MM.1S (cell line): Measurements from ENCODE around the gene SH3BP2.

Experiments used
- DNase-seq: peaks from one replicate; pipeline ENCODE4 v3.0.0-alpha.2; 2015
- H2AFZ ChIP-seq: fragments of 300-600 bp; sonication (generic); 2 replicates; pipeline ENCODE4 v1.6.0; 2016; ENCODE audit warnings: antibody characterized with exemption, low read length
- H3F3A ChIP-seq: fragments of 300-600 bp; sonication (generic); 2 replicates; pipeline ENCODE4 v1.6.1; 2016; ENCODE audit warnings: mild to moderate bottlenecking, antibody characterized with exemption, low read length, moderate library complexity, mixed read lengths; ENCODE audit not compliant: insufficient read depth
- H3K27ac ChIP-seq: fragments of 300-600 bp; sonication (generic); 2 replicates; pipeline ENCODE4 v1.5.1; 2016; ENCODE audit warnings: mild to moderate bottlenecking, low read length
- H3K27me3 ChIP-seq: fragments of 300-600 bp; sonication (generic); replicated peaks from 2 replicates; pipeline ENCODE4 v1.6.0; 2016; ENCODE audit warnings: low read length; ENCODE audit not compliant: insufficient read depth
- H3K36me3 ChIP-seq: fragments of 300-600 bp; sonication (generic); replicated peaks from 2 replicates; pipeline ENCODE4 v1.6.1; 2016; ENCODE audit warnings: mild to moderate bottlenecking, low read length, mixed read lengths; ENCODE audit not compliant: insufficient read depth
- H3K4me1 ChIP-seq: fragments of 300-600 bp; sonication (generic); 2 replicates; pipeline ENCODE4 v1.6.1; 2016; ENCODE audit warnings: low read length, mixed read lengths
- H3K4me2 ChIP-seq: fragments of 300-600 bp; sonication (generic); 2 replicates; pipeline ENCODE4 v1.6.0; 2016; ENCODE audit warnings: low read depth, low read length
- H3K4me3 ChIP-seq: fragments of 300-600 bp; sonication (generic); 2 replicates; pipeline ENCODE4 v1.5.1; 2016; ENCODE audit warnings: low read length, mixed read lengths
- H3K79me2 ChIP-seq: fragments of 300-600 bp; sonication (generic); 2 replicates; pipeline ENCODE4 v1.6.1; 2016; ENCODE audit warnings: mixed run types, low read length, mixed read lengths
- H3K9ac ChIP-seq: fragments of 300-600 bp; sonication (generic); 2 replicates; pipeline ENCODE4 v1.6.1; 2016; ENCODE audit warnings: low read length, mixed read lengths
- H3K9me2 ChIP-seq: fragments of 300-600 bp; sonication (generic); replicated peaks from 2 replicates; pipeline ENCODE4 v1.6.1; 2016; ENCODE audit warnings: mild to moderate bottlenecking, low read length, mixed read lengths; ENCODE audit not compliant: insufficient read depth
- H3K9me3 ChIP-seq: fragments of 300-600 bp; sonication (generic); replicated peaks from 2 replicates; pipeline ENCODE4 v1.6.1; 2016; ENCODE audit warnings: mild to moderate bottlenecking, low read length, mixed read lengths; ENCODE audit not compliant: insufficient read depth
- H4K20me1 ChIP-seq: fragments of 300-600 bp; sonication (generic); 2 replicates; pipeline ENCODE4 v1.6.1; 2016; ENCODE audit warnings: mild to moderate bottlenecking, low read length, moderate library complexity, mixed read lengths; ENCODE audit not compliant: insufficient read depth
- EZH2 ChIP-seq: fragments of 300-600 bp; sonication (generic); optimal IDR thresholded peaks from 2 replicates; pipeline ENCODE3; 2017; ENCODE audit warnings: low read depth, mild to moderate bottlenecking, antibody characterized with exemption, low read length, mixed read lengths
- EZH2phosphoT487 ChIP-seq: fragments of 300-600 bp; sonication (generic); IDR thresholded peaks from 2 replicates; pipeline ENCODE4 v1.6.1; 2018; ENCODE audit warnings: antibody characterized with exemption, low read length
- TF ChIP-seq, protein P1 (sequence below): fragments of 300-600 bp; sonication (generic); IDR thresholded peaks from 2 replicates; pipeline ENCODE4 v1.5.1; 2016; ENCODE audit warnings: antibody characterized with exemption, low read length, mixed read lengths

Gene SH3BP2

DNA sequence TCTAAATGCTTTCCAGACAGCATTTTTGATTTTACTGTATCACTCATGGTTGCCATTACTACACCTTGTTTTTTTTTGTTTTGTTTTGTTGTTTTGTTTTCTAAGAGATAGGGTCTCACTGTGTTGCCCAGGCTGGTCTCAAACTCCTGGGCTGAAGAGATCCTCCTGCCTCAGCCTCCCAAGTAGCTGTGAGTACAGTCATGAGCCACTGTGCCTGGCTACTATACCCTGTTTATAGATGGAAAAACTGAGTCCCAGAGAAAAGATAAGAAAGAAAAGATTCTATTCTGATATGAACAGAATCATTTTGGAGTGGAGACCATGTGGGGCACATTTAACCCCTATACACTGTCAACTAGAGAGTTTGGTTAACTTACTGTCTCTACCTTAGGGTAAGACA lies 70.8 kb downstream of the SH3BP2 start:
- Histone ChIP-seq H3K27me3 (no peaks in the 10 kb centered on the region), H4K20me1 (peaks cover 33% of the 10 kb centered on the region), H3K9me3 (no peaks in the 10 kb centered on the region), H3K36me3 (peaks cover 3% of the 10 kb centered on the region; the same call in 1 of the 2 replicates), H3K27ac (no peak overlapping the region), H3F3A (peaks cover 12% of the 10 kb centered on the region), H3K4me1 (peaks cover 22% of the 10 kb centered on the region), H2AFZ (no peak overlapping the region), H3K79me2 (peaks cover 98% of the 10 kb centered on the region), H3K9ac (no peak overlapping the region), H3K4me2 (no peak overlapping the region), H3K4me3 (no peak overlapping the region), H3K9me2 (no peaks in the 10 kb centered on the region)
- TF ChIP-seq EZH2 (no peak), EZH2phosphoT487 (no peak)
- TF ChIP-seq, protein P1, sequence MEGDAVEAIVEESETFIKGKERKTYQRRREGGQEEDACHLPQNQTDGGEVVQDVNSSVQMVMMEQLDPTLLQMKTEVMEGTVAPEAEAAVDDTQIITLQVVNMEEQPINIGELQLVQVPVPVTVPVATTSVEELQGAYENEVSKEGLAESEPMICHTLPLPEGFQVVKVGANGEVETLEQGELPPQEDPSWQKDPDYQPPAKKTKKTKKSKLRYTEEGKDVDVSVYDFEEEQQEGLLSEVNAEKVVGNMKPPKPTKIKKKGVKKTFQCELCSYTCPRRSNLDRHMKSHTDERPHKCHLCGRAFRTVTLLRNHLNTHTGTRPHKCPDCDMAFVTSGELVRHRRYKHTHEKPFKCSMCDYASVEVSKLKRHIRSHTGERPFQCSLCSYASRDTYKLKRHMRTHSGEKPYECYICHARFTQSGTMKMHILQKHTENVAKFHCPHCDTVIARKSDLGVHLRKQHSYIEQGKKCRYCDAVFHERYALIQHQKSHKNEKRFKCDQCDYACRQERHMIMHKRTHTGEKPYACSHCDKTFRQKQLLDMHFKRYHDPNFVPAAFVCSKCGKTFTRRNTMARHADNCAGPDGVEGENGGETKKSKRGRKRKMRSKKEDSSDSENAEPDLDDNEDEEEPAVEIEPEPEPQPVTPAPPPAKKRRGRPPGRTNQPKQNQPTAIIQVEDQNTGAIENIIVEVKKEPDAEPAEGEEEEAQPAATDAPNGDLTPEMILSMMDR: no peak
- DNase-seq: no peak

DNA sequence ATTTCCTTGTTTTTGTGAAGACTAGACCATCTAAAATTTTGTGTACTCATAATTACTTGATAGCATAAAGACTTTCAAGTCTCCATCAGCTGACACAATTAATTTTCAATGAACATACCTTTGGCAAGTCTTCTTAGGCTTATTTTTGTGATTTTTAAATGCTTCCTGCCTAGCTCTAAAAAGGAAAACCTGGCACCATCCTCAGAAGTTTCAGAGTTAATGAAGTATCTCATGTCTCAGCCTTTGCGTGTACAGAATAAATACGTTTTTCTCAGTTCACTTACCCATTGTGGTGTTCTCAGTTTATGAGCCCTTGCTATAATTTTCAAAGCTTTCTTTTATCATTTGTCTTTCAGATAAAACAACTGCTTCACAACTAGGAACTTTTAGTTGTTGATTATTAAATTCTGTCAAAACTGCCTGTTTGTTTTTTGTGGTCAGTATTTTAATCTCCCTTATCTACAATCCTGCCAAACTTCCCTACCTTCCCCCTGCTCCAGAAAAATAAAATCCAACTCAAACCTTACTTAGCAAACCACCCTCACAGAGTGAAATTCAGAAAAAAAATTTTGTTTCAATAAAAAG lies 72.4 kb downstream of the SH3BP2 start:
- Histone ChIP-seq H2AFZ (no peak overlapping the region), H3F3A (peaks cover 9% of the 10 kb centered on the region), H4K20me1 (peaks cover 34% of the 10 kb centered on the region), H3K9ac (no peak overlapping the region), H3K4me1 (peaks cover 18% of the 10 kb centered on the region), H3K79me2 (peaks cover 99% of the 10 kb centered on the region), H3K4me3 (no peak overlapping the region), H3K4me2 (no peak overlapping the region), H3K9me3 (no peaks in the 10 kb centered on the region), H3K36me3 (no peaks in the 10 kb centered on the region), H3K27ac (no peak overlapping the region), H3K27me3 (no peaks in the 10 kb centered on the region), H3K9me2 (no peaks in the 10 kb centered on the region)
- TF ChIP-seq EZH2phosphoT487: no peak
- TF ChIP-seq, protein P1: no peak
- no peak for TF ChIP-seq EZH2
- DNase-seq: no peak

DNA sequence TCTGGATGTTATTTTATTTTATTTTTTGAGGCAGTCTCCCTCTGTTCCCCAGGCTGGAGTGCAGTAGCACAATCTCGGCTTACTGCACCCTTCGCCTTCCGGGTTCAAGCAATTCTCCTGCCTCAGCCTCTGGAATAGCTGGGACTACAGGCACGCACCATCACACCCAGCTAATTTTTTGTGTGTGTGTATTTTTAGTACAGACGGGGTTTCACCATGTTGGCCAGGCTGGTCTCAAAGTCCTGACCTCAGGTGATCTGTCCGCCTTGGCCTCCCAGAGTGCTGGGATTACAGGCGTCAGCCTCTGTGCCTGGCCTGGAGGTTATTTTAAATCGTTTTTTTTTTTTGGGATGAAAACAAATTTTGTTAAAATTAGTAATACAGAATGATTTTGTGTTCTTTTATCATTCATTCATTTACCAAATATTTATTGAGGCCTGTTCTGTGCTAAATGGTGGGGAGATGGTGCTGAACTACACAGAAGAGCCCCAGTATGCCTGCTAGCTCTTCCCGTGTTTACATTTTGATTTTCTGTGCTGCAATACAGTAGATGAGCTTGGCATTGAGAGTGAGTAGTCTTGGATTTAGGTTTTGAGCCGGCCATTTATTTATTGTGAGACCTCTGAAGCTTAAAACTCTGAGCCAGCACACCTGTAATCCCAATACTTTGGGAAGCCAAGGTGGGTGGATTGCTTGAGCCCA lies 73.4 kb downstream of the SH3BP2 start:
- Histone ChIP-seq H3K9me2 (no peaks in the 10 kb centered on the region), H3K4me2 (no peak overlapping the region), H3K36me3 (no peaks in the 10 kb centered on the region), H3K4me1 (peaks cover 17% of the 10 kb centered on the region), H3K9ac (no peak overlapping the region), H3K27me3 (no peaks in the 10 kb centered on the region), H4K20me1 (peaks cover 31% of the 10 kb centered on the region), H3K4me3 (no peak overlapping the region), H3K9me3 (no peaks in the 10 kb centered on the region), H2AFZ (no peak overlapping the region), H3K27ac (no peak overlapping the region), H3F3A (peaks cover 9% of the 10 kb centered on the region), H3K79me2 (peaks cover 98% of the 10 kb centered on the region)
- DNase-seq: no peak
- TF ChIP-seq EZH2phosphoT487 (no peak), EZH2 (no peak)
- TF ChIP-seq, protein P1: no peak
